Neuron (in vitro differentiated cells): Measurements from ENCODE around the gene SLC9A2.

Experiments
- H2AFZ ChIP-seq: one replicate; pipeline ENCODE4 v1.6.1; 2013; ENCODE audit warnings: low read depth, mild to moderate bottlenecking, inconsistent platforms, low read length, moderate library complexity
- H3K27me3 ChIP-seq: one replicate; pipeline ENCODE4 v1.6.1; 2013; ENCODE audit warnings: low read length; ENCODE audit not compliant: insufficient read depth
- H3K36me3 ChIP-seq: one replicate; pipeline ENCODE4 v1.6.1; 2013; ENCODE audit warnings: low read length; ENCODE audit not compliant: insufficient read depth
- H3K4me1 ChIP-seq: one replicate; pipeline ENCODE4 v1.6.1; 2013; ENCODE audit warnings: low read length; ENCODE audit not compliant: insufficient read depth
- H3K4me3 ChIP-seq: 2 replicates; pipeline ENCODE4 v1.5.1; 2013; ENCODE audit warnings: mild to moderate bottlenecking, low read length, moderate library complexity
- H3K9me3 ChIP-seq: one replicate; pipeline ENCODE4 v1.6.1; 2013; ENCODE audit warnings: low read length

SLC9A2 gene

DNA sequence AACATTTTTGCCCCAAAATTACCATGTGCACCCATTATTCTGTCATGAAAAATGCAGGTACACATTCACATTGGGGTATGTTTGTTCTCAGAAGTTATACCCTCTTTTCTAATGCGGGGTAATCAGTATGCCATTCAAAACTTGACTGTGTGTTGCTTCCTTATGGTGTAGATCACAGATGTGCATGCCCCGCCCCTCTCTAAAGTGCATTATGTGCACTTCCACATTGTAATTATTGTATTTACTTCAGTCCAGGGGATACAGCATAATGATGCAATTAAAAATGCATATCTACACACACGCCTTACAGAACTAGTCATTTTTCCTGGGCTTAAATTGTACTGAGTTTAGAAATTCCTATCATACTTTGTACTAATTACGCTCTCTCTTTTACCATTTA is 48.8 kb downstream of the SLC9A2 start:
- no peaks in the 10 kb centered on the region for H3K36me3 ChIP-seq
- no peaks in the 10 kb centered on the region for H3K9me3 ChIP-seq

DNA sequence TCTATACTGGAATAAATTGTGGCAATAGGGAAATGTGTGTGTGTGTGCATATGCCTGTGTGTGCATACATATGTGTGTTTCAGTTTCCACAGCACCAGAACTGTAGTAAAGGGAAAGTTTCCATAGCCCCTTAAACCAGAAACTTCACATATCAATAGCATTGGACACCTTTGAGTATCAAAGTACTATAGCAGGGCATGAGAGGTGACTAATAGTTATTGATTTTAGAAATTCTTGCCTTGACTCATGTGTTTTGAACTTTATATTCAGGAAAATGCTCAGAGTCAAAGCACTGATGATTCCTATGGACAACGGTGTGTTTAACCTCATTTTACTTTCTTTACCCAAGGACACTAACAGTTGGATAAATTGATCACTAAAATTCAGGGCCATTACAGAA is 50.0 kb downstream of the SLC9A2 start:
- Histone ChIP-seq H3K4me1 (no peaks in the 10 kb centered on the region), H2AFZ (no peak overlapping the region), H3K36me3 (no peaks in the 10 kb centered on the region), H3K9me3 (no peaks in the 10 kb centered on the region), H3K4me3 (no peak overlapping the region), H3K27me3 (no peaks in the 10 kb centered on the region)

More for the DNA sequence above, 48.8 kb downstream of the SLC9A2 start:
- H3K4me1 ChIP-seq: no peaks in the 10 kb centered on the region
- no peak overlapping the region for H3K4me3 ChIP-seq
- no peak overlapping the region for H2AFZ ChIP-seq
- no peaks in the 10 kb centered on the region for H3K27me3 ChIP-seq

DNA sequence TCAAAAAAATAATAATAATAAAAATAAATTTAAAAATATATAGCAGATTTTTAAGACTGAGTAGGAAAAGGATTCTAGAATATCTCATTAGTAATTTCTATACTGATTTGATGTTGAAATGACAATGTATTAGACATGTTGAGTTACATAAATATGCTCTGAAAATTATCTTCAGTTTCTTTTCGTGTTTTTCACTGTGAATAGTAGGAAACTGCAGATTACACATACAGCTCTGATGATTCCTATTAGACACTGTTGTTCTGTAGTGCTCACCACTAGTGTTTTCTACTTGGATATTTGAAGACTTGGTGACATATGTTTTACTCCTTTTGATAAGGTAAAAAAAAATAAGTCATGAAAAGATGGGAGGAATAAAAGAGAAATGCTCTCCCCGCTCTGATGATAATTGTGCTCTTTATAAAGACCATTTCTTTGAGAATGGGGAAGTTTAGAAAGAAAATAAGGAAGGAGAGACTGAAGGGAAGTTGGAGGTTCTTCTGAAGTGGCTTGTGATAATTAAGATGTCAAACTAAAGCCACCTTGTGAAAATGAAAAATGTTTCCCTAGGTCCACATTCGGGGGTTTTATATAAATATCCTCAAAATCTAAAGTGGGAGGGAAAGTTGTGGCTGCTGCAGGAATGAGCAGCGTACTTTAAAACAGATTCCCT is 52.9 kb downstream of the SLC9A2 start:
- no peak overlapping the region for H3K4me3 ChIP-seq
- no peaks in the 10 kb centered on the region for H3K4me1 ChIP-seq
- peaks cover 5% of the 10 kb centered on the region for H3K27me3 ChIP-seq
- no peaks in the 10 kb centered on the region for H3K36me3 ChIP-seq
- no peak overlapping the region for H2AFZ ChIP-seq
- no peaks in the 10 kb centered on the region for H3K9me3 ChIP-seq

DNA sequence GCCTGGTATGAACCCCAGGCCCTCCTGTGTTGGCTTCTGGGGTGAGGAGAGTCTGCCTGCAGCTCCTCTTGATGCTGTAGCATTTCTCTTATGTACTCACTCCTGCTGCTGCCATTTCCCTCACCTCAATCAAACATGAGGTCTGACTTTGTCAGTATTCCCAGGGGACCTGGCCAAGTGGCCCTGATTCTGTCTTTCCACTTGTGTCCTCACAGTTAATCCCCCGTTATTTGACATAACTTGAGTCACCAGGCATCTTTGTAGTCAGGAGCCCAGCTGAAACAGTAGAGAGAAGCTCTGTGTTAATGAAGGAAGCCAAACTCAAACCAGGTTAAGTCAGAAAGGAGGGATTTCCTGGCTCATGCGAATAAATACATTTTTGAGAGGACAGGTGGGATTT is 55.0 kb downstream of the SLC9A2 start:
- H2AFZ ChIP-seq: no peak overlapping the region
- no peaks in the 10 kb centered on the region for H3K9me3 ChIP-seq
- H3K4me1 ChIP-seq: no peaks in the 10 kb centered on the region
- no peaks in the 10 kb centered on the region for H3K36me3 ChIP-seq
- H3K27me3 ChIP-seq: peaks cover 5% of the 10 kb centered on the region
- no peak overlapping the region for H3K4me3 ChIP-seq

DNA sequence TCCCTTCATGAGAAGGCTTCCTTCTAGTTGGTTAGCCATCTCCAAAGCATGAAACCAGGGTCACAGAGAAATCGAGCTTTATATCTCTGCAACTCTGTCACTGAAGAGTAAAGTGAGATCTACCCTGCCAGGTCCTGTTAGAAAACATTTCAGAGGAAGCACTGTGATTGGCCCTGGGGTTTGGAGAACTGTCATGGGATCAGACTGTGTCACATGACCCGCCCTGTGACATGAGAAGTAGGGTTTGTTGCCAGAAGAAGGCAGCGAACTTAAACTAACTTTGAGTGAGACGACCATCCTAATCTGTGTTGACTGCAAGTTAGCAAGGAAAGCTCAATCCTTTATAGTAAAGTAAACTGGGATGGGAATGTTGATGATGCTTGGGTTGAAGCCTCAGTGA is 55.5 kb downstream of the SLC9A2 start:
- no peaks in the 10 kb centered on the region for H3K4me1 ChIP-seq
- no peaks in the 10 kb centered on the region for H3K9me3 ChIP-seq
- H3K27me3 ChIP-seq: peaks cover 5% of the 10 kb centered on the region
- no peaks in the 10 kb centered on the region for H3K36me3 ChIP-seq
- H2AFZ ChIP-seq: no peak overlapping the region
- H3K4me3 ChIP-seq: no peak overlapping the region

DNA sequence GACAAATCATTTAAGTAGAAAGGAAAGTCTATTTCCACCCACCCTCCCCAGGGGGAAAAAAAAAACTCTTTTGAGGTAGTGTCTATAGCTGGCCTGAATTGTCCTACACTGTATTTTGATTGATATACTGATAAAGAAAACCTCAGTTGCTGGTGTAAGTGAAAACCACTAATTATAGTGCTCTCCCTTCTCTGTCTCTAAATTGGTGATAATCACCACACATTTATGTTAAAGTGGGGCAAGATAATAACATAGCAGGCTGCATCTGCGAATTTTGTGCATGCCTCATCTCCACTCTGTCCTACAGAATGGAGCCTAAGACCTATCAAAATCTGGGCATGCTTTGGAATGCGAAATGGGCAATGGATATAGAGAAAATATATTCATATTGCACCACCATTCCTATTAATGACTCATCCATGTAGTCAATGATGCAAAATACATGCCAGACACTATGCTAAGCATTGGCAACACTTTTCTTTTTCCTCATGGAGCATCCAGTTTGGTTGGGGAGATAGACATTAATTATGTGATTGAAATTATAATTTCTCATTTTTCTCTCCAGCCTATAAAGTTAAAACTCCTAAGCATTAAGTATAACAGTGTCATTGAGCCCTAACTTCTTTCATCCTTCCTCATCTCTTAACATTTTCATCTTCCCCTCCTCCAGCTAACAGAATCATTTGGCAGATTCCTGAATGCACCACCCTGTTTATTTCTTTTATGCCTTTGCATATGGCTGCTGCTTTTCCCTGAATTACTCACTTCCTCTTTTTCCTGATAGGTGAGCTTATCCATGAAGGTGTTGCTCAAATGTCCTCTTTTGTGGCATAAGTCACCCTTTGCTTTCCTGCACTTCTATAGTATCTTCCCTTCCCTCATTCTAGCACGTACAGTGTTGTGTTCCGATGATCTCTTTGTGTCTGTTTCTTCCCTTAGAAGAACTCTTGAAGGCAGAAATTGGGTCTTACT is 58.2 kb downstream of the SLC9A2 start:
- H3K4me3 ChIP-seq: no peak overlapping the region
- no peaks in the 10 kb centered on the region for H3K4me1 ChIP-seq
- no peaks in the 10 kb centered on the region for H3K36me3 ChIP-seq
- H2AFZ ChIP-seq: no peak overlapping the region
- no peaks in the 10 kb centered on the region for H3K9me3 ChIP-seq
- H3K27me3 ChIP-seq: peaks cover 5% of the 10 kb centered on the region

DNA sequence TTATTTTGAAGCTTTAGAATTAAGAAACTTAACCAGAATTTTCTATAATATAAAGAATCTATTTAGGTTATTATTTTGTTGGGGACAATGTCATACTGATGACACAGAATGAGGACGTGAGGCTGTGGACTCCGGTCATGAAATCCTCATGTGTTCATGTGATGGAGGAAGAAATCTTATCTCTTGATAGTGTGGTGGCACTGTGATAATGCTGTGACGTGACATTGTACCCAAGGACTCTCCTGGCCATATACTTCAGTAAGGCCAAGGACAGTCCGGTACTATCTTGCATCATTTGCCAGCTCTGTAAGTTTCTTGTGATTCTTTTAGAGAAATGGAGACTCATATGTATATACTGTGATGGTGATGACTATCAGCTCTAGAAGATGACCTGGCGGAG is 59.1 kb downstream of the SLC9A2 start:
- no peak overlapping the region for H3K4me3 ChIP-seq
- no peaks in the 10 kb centered on the region for H3K4me1 ChIP-seq
- no peak overlapping the region for H2AFZ ChIP-seq
- H3K36me3 ChIP-seq: no peaks in the 10 kb centered on the region
- no peaks in the 10 kb centered on the region for H3K9me3 ChIP-seq
- peaks cover 5% of the 10 kb centered on the region for H3K27me3 ChIP-seq

DNA sequence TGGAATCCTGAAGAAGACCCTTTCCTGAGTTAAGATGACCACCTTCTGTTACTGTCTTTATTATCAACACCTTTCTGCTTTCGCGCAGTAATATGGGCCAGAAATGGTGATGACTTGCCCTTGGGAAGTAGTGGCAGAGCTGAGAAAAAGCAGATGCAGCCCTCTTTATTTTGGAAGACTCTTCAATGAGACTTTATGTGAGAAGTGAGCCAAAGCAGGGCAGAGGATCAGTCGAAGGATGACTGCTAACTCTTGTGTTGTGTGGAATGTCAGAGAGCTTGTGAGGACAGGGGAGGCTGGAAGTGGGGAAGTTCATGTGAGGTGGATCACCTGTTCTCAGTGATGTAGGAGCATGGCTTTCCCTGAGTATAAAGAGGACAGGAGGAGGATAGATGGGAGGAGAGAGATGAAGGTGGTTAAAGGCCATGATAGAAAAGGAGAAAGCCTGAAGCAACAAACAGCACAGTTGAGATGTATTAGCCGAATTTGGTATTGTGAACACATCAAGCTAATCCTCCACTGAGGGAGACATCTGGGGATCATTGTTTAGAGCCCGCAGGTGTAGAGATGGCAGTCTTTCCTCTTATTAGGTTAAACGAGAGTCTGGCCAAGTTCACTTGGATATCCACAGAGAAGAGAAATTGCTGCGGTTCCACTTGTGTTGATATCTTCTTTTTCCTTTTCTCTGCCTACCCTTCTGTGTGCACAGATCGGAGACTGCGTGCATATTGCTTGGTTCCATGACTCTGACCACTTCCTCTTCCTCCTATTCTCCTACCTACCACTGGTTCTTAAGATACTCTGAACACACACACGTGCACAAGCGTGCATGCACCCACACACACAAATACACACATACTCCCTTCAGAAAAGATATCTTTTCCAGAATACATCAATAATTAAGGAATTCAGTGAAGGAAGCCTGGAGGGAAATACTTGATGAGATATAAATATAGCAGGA is 67.4 kb downstream of the SLC9A2 start:
- Histone ChIP-seq H3K27me3 (peaks cover 2% of the 10 kb centered on the region), H3K4me1 (no peaks in the 10 kb centered on the region), H3K9me3 (peaks cover 2% of the 10 kb centered on the region), H2AFZ (no peak overlapping the region), H3K4me3 (no peak overlapping the region), H3K36me3 (no peaks in the 10 kb centered on the region)

DNA sequence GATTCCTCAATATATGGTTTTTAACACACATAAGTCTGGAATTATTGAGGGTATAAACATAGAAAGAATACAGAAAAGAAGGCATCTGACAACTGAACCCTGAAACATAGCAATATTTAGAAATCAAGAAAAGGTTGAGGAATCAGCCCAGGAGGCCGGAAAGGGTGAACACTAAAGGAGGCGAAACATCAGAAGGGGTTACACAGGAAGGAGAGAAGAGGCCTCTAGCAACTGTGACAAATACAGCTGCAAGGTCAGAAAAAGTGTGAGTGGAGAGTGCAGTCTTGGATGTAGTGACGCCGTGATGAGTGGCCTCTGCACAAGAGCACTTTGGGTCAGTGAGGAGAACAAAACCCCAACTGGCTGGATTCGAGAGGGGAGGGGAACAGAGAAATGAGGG is 70.7 kb downstream of the SLC9A2 start:
- no peaks in the 10 kb centered on the region for H3K4me1 ChIP-seq

DNA sequence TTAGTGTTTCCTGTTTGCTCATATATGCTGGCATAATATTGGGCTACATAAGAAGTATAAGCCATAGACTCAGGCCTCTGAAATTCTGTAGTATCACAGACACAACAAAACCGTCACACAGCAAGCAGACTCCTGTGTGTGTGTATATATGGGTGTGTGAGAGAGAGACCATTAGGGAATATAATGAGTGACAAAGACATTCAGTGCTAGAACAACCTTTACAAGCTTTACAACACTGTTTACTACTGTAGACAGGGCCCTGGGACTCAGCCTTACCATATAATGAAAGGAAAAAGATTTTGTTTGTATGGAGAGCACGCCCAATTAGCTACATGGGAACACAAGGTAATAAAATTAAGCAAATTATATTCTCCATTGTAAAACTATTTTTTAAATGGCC is 77.1 kb downstream of the SLC9A2 start:
- H2AFZ ChIP-seq: no peak overlapping the region
- H3K27me3 ChIP-seq: peaks cover 3% of the 10 kb centered on the region
- H3K4me1 ChIP-seq: no peaks in the 10 kb centered on the region
- no peak overlapping the region for H3K4me3 ChIP-seq
- H3K36me3 ChIP-seq: no peaks in the 10 kb centered on the region
- H3K9me3 ChIP-seq: no peaks in the 10 kb centered on the region

More for the DNA sequence above, 70.7 kb downstream of the SLC9A2 start:
- Histone ChIP-seq H3K4me3 (no peak overlapping the region), H3K36me3 (no peaks in the 10 kb centered on the region), H2AFZ (no peak overlapping the region), H3K27me3 (peaks cover 5% of the 10 kb centered on the region), H3K9me3 (peaks cover 2% of the 10 kb centered on the region)

DNA sequence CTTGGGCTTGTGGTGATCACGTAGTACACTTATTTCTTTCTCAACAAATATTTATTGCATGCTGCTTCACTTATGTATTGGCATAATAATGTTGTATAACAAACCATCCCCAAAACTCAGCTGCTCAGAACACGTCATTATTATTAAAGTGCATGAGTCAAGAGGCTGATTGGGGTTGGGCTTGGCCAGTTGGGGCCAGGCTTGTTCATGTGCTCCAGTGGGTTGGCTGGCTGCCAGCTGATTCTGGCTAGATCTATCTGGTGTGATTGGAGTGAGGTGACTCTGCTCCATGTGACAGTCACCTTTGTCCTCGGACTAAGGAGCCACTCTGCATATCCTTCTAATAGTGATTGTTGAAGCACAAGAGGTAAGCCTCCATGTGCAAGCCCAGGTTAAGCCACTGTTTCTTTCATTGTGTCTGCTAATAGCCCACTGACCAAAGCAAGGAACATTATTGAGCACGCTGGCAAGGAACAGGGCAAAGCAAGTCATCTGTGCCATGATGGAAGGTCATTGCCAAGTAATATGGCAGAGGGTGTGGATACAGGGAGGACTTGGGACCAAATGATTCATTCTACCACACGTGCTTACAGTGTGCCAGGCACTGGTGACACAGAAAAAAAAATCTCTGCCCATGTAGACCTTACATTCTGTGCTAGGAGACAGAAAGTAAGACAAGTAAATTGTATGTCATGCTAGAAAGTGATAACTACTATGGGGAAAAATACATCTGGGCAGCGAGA is 79.2 kb downstream of the SLC9A2 start:
- Histone ChIP-seq H3K36me3 (no peaks in the 10 kb centered on the region), H3K27me3 (no peaks in the 10 kb centered on the region), H2AFZ (no peak overlapping the region), H3K9me3 (no peaks in the 10 kb centered on the region), H3K4me1 (no peaks in the 10 kb centered on the region), H3K4me3 (no peak overlapping the region)

DNA sequence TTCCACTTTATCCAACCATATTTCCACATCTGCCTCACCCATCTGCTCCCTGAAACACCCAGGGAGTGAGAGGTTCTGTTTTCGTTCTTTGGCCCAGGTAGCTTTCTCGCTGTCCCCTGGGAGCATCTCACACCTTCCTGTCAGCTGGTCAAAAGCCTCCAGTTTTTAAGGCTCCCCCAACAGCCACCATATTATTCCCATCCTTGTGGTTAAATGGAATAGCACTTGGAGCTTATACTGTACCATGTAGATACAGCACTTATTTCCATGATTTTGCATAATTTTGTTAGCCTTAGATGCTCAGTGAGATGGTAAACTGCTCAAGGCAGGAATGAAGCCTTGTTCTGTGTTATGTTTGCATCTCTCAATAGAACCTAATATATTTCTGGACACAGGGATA is 84.0 kb downstream of the SLC9A2 start:
- no peak overlapping the region for H2AFZ ChIP-seq
- no peaks in the 10 kb centered on the region for H3K4me1 ChIP-seq
- no peaks in the 10 kb centered on the region for H3K9me3 ChIP-seq
- no peaks in the 10 kb centered on the region for H3K27me3 ChIP-seq
- H3K36me3 ChIP-seq: no peaks in the 10 kb centered on the region
- no peak overlapping the region for H3K4me3 ChIP-seq
